Brain microvascular endothelial cell (primary cell): Measurements from ENCODE around the gene STING1.

ENCODE experiments used
- DNase-seq: peaks from one replicate; pipeline ENCODE4 v3.0.0-alpha.2; 2020
- H3K27ac ChIP-seq: fragments of 250-450 bp; sonication (Bioruptor Pico); 2 replicates; pipeline ENCODE4 v1.5.1; 2020; ENCODE audit warnings: mild to moderate bottlenecking, moderate library complexity
- H3K27me3 ChIP-seq: fragments of 250-450 bp; sonication (Bioruptor Pico); replicated peaks from 2 replicates; pipeline ENCODE4 v1.5.1; 2020; ENCODE audit warnings: mild to moderate bottlenecking
- H3K36me3 ChIP-seq: fragments of 250-450 bp; sonication (Bioruptor Pico); replicated peaks from 2 replicates; pipeline ENCODE4 v1.5.1; 2020; ENCODE audit warnings: mild to moderate bottlenecking
- H3K4me3 ChIP-seq: 2 replicates; pipeline ENCODE4 v1.5.1; 2011; ENCODE audit warnings: low read depth, mild to moderate bottlenecking, control low read depth, low read length, moderate library complexity
- CTCF ChIP-seq: IDR thresholded peaks from 2 replicates; pipeline ENCODE4 v1.5.1; 2011; ENCODE audit warnings: low read depth, mild to moderate bottlenecking, moderate library complexity, low read length, control low read depth, inconsistent platforms; ENCODE audit errors: missing control alignments
- in situ Hi-C: cut with HindIII; loops from 2 replicates; pipeline ENCODE4 v1.10.0; 2017; ENCODE audit warnings: low sequenced_read_pairs, low pct_ligation_motif_present

STING1 gene

DNA sequence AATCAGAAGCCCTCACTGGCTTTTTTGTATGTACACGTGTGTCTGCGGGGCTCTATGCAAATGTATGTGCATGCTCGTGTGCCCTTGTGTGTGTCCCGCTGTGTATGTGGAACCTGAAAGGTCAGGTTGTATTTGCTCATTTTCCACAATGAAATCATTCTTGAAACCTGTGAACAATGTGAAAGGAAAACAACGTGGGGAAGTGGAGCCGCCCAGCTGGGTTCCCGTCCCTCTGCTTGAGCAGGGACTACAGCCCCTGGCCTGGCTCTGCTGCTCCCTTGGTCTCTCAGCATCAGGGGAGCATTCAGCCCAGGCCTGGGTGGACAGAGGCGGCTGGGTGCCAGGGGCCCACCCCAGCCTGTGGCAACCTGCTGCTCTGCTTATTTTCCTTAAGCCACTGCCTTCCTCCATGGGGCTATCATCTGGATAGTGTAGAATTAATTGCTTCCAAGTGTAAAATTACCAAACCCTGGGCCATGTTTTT, 23.1 kb downstream of the STING1 start:
- TF ChIP-seq CTCF = no peak
- Histone ChIP-seq H3K27ac (peak overlapping the region; percentile 90), H3K27me3 (no peaks in the 10 kb centered on the region), H3K4me3 (no peak overlapping the region), H3K36me3 (peaks cover 3% of the 10 kb centered on the region)
- peak; percentile 59 for DNase-seq
- in situ Hi-C loops = no loop called here

DNA sequence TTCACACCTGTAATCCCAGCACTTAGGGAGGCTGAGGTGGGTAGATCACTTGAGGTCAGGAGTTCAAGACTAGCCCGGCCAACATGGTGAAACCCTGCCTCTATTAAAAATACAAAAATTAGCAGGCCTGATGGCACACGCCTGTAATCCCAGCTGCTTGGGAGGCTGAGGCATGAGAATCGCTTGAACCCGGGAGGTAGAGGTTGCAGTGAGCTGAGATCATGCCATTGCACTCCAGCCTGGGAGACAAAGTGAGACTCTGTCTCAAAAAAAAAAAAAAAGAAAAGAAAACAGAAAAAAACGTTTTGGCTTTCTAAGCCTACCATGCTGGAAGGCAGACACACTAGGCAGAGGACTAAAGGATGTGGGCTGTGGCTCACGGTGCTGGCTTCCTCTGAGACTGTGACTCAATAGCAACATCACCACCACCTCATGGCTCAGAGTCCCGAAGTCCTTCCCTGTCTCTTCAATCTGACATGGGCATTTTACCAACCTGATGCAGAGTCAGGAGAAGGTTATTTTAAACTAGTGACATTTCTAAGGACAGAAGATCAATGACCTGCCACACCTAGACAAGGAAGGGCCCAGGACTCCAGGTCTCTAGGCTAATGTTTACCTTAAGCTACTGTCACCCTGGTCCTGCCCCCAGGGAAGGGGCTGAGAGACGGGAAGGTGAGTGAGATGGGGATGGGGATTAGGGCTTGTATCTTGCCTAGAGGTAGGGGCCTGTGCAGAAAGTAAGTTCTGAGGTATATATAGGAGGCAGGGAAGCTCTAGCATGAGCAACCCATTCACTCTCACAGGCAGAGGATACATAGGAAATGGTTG, 23.8 kb downstream of the STING1 start:
- Histone ChIP-seq H3K27me3 (no peaks in the 10 kb centered on the region), H3K36me3 (peaks cover 8% of the 10 kb centered on the region), H3K4me3 (no peak overlapping the region), H3K27ac (peak overlapping the region; percentile 90)
- DNase-seq = peak; percentile 87
- in situ Hi-C loops = no loop called here
- TF ChIP-seq CTCF = no peak

DNA sequence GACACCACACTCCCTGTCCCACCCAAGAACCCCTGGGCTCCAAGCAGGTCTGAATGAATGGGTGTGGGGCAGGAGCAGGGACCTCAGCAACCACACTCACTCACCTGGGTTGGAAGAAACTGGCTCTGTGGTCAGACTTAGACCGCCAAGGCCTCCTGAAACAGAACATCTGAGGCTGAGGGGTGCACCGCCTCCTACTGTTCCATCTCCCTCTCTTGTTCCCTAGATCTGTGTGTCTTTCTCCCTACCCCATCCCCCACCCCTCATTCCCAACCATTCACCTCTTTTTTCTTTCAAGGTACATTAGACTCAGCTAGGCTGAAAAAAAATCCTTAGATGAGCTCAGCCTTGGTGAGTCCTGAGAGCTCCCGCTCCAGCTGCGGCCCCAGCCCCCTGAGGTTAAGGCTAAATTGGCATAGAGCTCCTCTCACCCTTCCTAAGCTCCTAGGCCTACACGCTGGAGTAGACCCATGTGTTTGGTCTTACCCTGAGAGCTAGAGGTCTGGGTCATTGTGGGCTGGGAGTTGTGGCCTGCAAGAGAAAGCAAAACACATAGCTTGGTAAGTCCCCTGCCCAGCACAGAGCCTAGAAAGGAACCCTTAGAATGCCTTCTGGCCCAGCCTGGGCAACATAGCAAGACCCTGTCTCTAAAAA, 24.8 kb downstream of the STING1 start:
- no peak for TF ChIP-seq CTCF
- Histone ChIP-seq H3K36me3 (peaks cover 10% of the 10 kb centered on the region), H3K4me3 (no peak overlapping the region), H3K27me3 (no peaks in the 10 kb centered on the region), H3K27ac (no peak overlapping the region)
- DNase-seq = no peak
- in situ Hi-C loops = no loop called here

DNA sequence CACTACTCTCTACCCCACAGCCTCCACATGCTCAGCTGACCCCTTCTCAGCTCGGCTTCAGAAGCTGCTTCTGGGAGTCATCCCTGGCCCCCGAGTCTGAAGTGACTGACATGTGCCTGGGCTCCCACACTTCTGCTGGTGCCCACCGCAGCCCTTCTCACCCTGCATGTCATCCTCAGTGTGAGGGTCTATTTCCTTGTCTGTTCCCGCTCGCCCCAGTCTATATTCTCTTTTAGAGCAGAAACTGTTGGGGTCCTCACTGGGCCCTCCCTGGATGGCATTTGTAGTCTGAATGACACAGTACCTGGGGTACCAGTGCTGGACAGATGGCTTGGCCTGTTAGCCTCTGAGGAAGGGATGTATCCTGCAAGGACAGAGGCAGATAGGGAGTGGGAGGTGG, 25.3 kb downstream of the STING1 start:
- H3K27ac ChIP-seq = no peak overlapping the region
- peaks cover 12% of the 10 kb centered on the region for H3K36me3 ChIP-seq

DNA sequence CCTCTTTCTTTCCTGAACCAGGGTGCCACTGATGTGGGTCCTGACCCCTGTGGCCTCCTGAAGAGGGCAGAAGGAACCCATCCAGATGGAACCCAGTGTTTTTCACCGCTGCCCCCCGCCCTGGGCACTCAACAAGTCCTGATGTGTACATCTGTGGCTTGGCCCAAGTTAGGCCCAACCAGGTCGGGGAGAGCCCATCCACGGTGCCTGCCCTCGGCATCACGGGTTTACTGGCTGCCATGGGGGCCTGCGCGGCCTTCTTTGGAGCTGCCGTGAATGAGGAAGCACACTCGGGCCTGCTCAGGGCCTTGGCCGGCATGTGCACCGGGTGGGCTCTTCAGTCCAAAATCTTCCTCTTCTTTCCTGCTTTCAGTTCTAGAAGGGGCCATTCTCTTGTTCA, 25.8 kb downstream of the STING1 start:
- Histone ChIP-seq H3K27ac (no peak overlapping the region), H3K4me3 (no peak overlapping the region), H3K36me3 (peaks cover 17% of the 10 kb centered on the region), H3K27me3 (no peaks in the 10 kb centered on the region)
- TF ChIP-seq CTCF = no peak
- in situ Hi-C loops = no loop called here
- DNase-seq = no peak

More for the DNA sequence above, 25.3 kb downstream of the STING1 start:
- no peaks in the 10 kb centered on the region for H3K27me3 ChIP-seq
- DNase-seq = no peak
- in situ Hi-C loops = no loop called here
- no peak for TF ChIP-seq CTCF
- no peak overlapping the region for H3K4me3 ChIP-seq
